Spleen (tissue), 11 donors: ENCODE data around the gene ADAMTS12. TPM values are rescaled to one million over a fixed set of nuclear protein-coding genes. Genes with fewer than 3 reads are reported as not detected.

Experiments used
- DNase-seq: peaks from one replicate; pipeline ENCODE4 v3.0.0-alpha.2; 2020
- H3K27ac ChIP-seq, 8 donors: fragments of 200-600 bp; sonication (generic) in 7 of 8; 1 replicate in 4 of 8; 2 replicates in 4 of 8; pipeline versions ENCODE4 v1.5.0 to v1.8.0; 2016 to 2021; ENCODE audit warnings: inconsistent platforms in 4 of 8, mild to moderate bottlenecking in 4 of 8, moderate library complexity in 1 of 8
- H3K27me3 ChIP-seq, 7 donors: fragments of 200-600 bp; sonication (generic) in 6 of 7; replicated peaks in 1 of 7; 1 replicate in 4 of 7; 2 replicates in 3 of 7; pipeline versions ENCODE4 v1.5.0 to v1.8.0; 2016 to 2021; ENCODE audit warnings: inconsistent platforms in 3 of 7, mild to moderate bottlenecking in 1 of 7
- H3K36me3 ChIP-seq, 6 donors: fragments of 200-600 bp; sonication (generic) in 5 of 6; 1 replicate in 4 of 6; 2 replicates in 2 of 6; pipeline versions ENCODE4 v1.5.0 to v1.8.0; 2016 to 2021; ENCODE audit warnings: inconsistent platforms in 2 of 6
- H3K4me1 ChIP-seq, 6 donors: fragments of 200-600 bp; sonication (generic) in 5 of 6; 1 replicate in 3 of 6; 2 replicates in 3 of 6; pipeline versions ENCODE4 v1.5.0 to v1.8.0; 2016 to 2021; ENCODE audit warnings: inconsistent platforms in 3 of 6
- H3K4me3 ChIP-seq, 8 donors: fragments of 200-600 bp; sonication (generic) in 7 of 8; 1 replicate in 4 of 8; 2 replicates in 4 of 8; pipeline versions ENCODE4 v1.5.0 to v1.8.0; 2016 to 2021; ENCODE audit warnings: inconsistent platforms in 4 of 8, mild to moderate bottlenecking in 4 of 8, moderate library complexity in 2 of 8
- H3K9me3 ChIP-seq, 8 donors: fragments of 200-600 bp; sonication (generic) in 7 of 8; 1 replicate in 4 of 8; 2 replicates in 4 of 8; pipeline versions ENCODE4 v1.5.0 to v1.8.0; 2016 to 2021; ENCODE audit warnings: inconsistent platforms in 4 of 8
- CTCF ChIP-seq, 11 experiments: fragments of 200-600 bp in 7 of 11; fragments of 450-650 bp in 4 of 11; sonication (generic) in 4 of 11; IDR thresholded peaks in 8 of 11; conservative IDR thresholded peaks in 3 of 11; 1 replicate in 7 of 11; 2 replicates in 4 of 11; pipeline versions ENCODE4 v1.4.0 to v1.8.0; 2016 to 2021; ENCODE audit warnings: antibody characterized with exemption in 11 of 11, inconsistent platforms in 4 of 11, mild to moderate bottlenecking in 1 of 11
- POLR2A ChIP-seq, 3 donors: fragments of 450-650 bp; IDR thresholded peaks; one replicate each; pipeline ENCODE4 v1.5.1; 2017; ENCODE audit warnings: antibody characterized with exemption in 3 of 3, mild to moderate bottlenecking in 1 of 3
- POLR2AphosphoS5 ChIP-seq, 3 donors: sonication (generic); formaldehyde crosslinking; IDR thresholded peaks; one replicate each; pipeline ENCODE4 v1.5.1; 2017; ENCODE audit warnings: antibody characterized with exemption in 3 of 3
- WGBS, 5 donors: extraction: QIAGEN DNeasy Blood & Tissue Kit in 3 of 5; methylation state at CpG; one replicate each; pipeline versions ENCODE4 v1.1.5 to v1.1.7; 2013 to 2018; 5-methylcytosine and 5-hydroxymethylcytosine counted together
- intact Hi-C: fragments of 100-400 bp; cut with DNase I; formaldehyde crosslinking; loops from one replicate; pipeline ENCODE4 v1.15.0; 2023; ENCODE audit warnings: low total_unique reads
- polyA plus RNA-seq, 3 donors: library from polyadenylated mRNA; stranded (reverse); fragments of 200-250 nt; gene quantifications; one replicate each; pipeline ENCODE4 v1.2.1, GENCODE V29; 2013
- total RNA-seq, 7 donors: library from RNA; depleted of rRNA in 3 of 7; stranded (reverse); fragments of >200 nt in 3 of 7; fragmentation: NEBNext Ultra II Directional in 4 of 7; extraction: Animal tissue kit (Norgen Biotek cat#: 25700) in 4 of 7; gene quantifications; one replicate each; pipeline versions ENCODE4 v1.1.0 to v1.2.1, GENCODE V29; 2016 to 2021
- donor health status: healthy with polysubstance abuse.
- donor health status: DM: no; HTN: no; CAD: no; lungs with moderate emphysema.
- donor health status: DM: no; HTN: no; CAD: no.
- donor health status: Bipolar disorder and iron deficiency.
- donor health status: healthy.
- donor health status: DM: no; HTN: no; CAD: no.
- donor health status: DM: yes; HTN: yes; CAD: no.

Gene ADAMTS12
- total and polyA plus RNA-seq, 10 donors, result 0.07 to 4.3 (median 1.4) TPM

GRCh38 chr5:33539212-33539611 is 352.6 kb downstream of the ADAMTS12 start:
- WGBS, 5 donors, result 69 to 89% (median 79%) methylated on average over 1 of the region's 1 CpG
- Histone ChIP-seq H3K4me1 (no peaks in the 10 kb centered on the region), H3K36me3 (no peaks in the 10 kb centered on the region), H3K4me3 (no peak overlapping the region), H3K9me3 (peaks cover 0 to 2% (median 0%) of the 10 kb centered on the region in 8 donors), H3K27me3 (peaks cover 0 to 11% (median 0%) of the 10 kb centered on the region in 7 donors), H3K27ac (no peak overlapping the region)
- intact Hi-C loops, result no loop called here
- no peak for DNase-seq
- TF ChIP-seq POLR2A (IDR thresholded peaks at IDR 0.05) (no peak), POLR2AphosphoS5 (IDR thresholded peaks at IDR 0.05) (no peak), CTCF (IDR thresholded peaks at IDR 0.05 in 8 of 11, conservative IDR thresholded peaks at IDR 0.05 in 3 of 11) (no peak)

GRCh38 chr5:33538201-33538600 is 353.6 kb downstream of the ADAMTS12 start:
- no peaks in the 10 kb centered on the region for H3K9me3 ChIP-seq
- no peak overlapping the region for H3K27ac ChIP-seq
- intact Hi-C loops, result no loop called here
- 74 to 94% (median 89%) methylated on average over 2 of the region's 2 CpGs for WGBS, 5 donors
- H3K27me3 ChIP-seq, result peaks cover 0 to 11% (median 0%) of the 10 kb centered on the region in 7 donors
- no peaks in the 10 kb centered on the region for H3K36me3 ChIP-seq
- no peak for DNase-seq
- no peaks in the 10 kb centered on the region for H3K4me1 ChIP-seq
- H3K4me3 ChIP-seq, result no peak overlapping the region
- TF ChIP-seq CTCF (IDR thresholded peaks at IDR 0.05 in 8 of 11, conservative IDR thresholded peaks at IDR 0.05 in 3 of 11), result no peak
- no peak for TF ChIP-seq POLR2AphosphoS5 (IDR thresholded peaks at IDR 0.05)
- no peak for TF ChIP-seq POLR2A (IDR thresholded peaks at IDR 0.05)

- WGBS, 5 donors, result 73 to 93% (median 83%) methylated on average over 1 of the region's 1 CpG
- intact Hi-C loops, result no loop called here
These were observed 354.6 kb downstream of the ADAMTS12 start for GRCh38 chr5:33537240-33537639.

GRCh38 chr5:33536802-33537201 is 355.0 kb downstream of the ADAMTS12 start:
- no peaks in the 10 kb centered on the region for H3K4me1 ChIP-seq
- H3K36me3 ChIP-seq, result no peaks in the 10 kb centered on the region
- intact Hi-C loops, result no loop called here
- TF ChIP-seq POLR2A (IDR thresholded peaks at IDR 0.05), result no peak
- TF ChIP-seq CTCF (IDR thresholded peaks at IDR 0.05 in 8 of 11, conservative IDR thresholded peaks at IDR 0.05 in 3 of 11), result no peak
- no peak for TF ChIP-seq POLR2AphosphoS5 (IDR thresholded peaks at IDR 0.05)
- DNase-seq, result no peak
- H3K9me3 ChIP-seq, result no peaks in the 10 kb centered on the region
- peaks cover 0 to 11% (median 0%) of the 10 kb centered on the region in 7 donors for H3K27me3 ChIP-seq
- H3K4me3 ChIP-seq, result no peak overlapping the region
- 71 to 88% (median 83%) methylated on average over 1 of the region's 1 CpG for WGBS, 5 donors
- no peak overlapping the region for H3K27ac ChIP-seq

More at GRCh38 chr5:33537240-33537639, 354.6 kb downstream of the ADAMTS12 start:
- TF ChIP-seq CTCF (IDR thresholded peaks at IDR 0.05 in 8 of 11, conservative IDR thresholded peaks at IDR 0.05 in 3 of 11) (no peak), POLR2A (IDR thresholded peaks at IDR 0.05) (no peak), POLR2AphosphoS5 (IDR thresholded peaks at IDR 0.05) (no peak)
- no peak overlapping the region for H3K4me3 ChIP-seq
- H3K4me1 ChIP-seq, result no peaks in the 10 kb centered on the region
- no peaks in the 10 kb centered on the region for H3K36me3 ChIP-seq
- no peak for DNase-seq
- H3K9me3 ChIP-seq, result no peaks in the 10 kb centered on the region
- no peak overlapping the region for H3K27ac ChIP-seq
- H3K27me3 ChIP-seq, result peaks cover 0 to 11% (median 0%) of the 10 kb centered on the region in 7 donors
